Activated CD8-positive, alpha-beta memory T cell treated with anti-CD3 and anti-CD28 coated beads for 36 hours (primary cell): ENCODE results near the gene BICC1. TPM values are rescaled to one million over a fixed set of nuclear protein-coding genes. Genes with fewer than 3 reads are reported as not detected.

ENCODE experiments used
- CTCF ChIA-PET: fragments of 350-600 bp; sonication (Branson Sonifier 250); formaldehyde crosslinking; loops from one replicate; lab custom pipeline; 2021; ENCODE audit warnings: antibody characterized with exemption; lab: Charles Lee
- POLR2A ChIA-PET: fragments of 350-600 bp; sonication (Branson Sonifier 250); formaldehyde crosslinking; loops from one replicate; lab custom pipeline; 2021; ENCODE audit warnings: antibody characterized with exemption; lab: Charles Lee
- total RNA-seq, 2 experiments: library from RNA; stranded (reverse); gene quantifications; one replicate each; pipeline ENCODE4 v1.2.3, GENCODE V29; 2021

Gene BICC1
- total RNA-seq, 2 experiments from 2014 or later, result not detected

- CTCF ChIA-PET, result interaction anchor here (0.9 kb wide), 1 partner anchor 50 kb away, joined by 6 read pairs; no protein-coding TSS in a partner anchor
Observed at GRCh38 chr10:58754469-58755339, 242.0 kb downstream of the BICC1 start.

GRCh38 chr10:58755340-58755610 lies 242.6 kb downstream of the BICC1 start:
- ChIA-PET CTCF (no interaction called here), POLR2A (no interaction called here)

More at GRCh38 chr10:58754469-58755339, 242.0 kb downstream of the BICC1 start:
- POLR2A ChIA-PET, result no interaction called here

- CTCF ChIA-PET, result no interaction called here
- POLR2A ChIA-PET, result no interaction called here
Observed at GRCh38 chr10:58755677-58756076, 243.0 kb downstream of the BICC1 start.

GRCh38 chr10:58756130-58756719 lies 243.6 kb downstream of the BICC1 start:
- ChIA-PET POLR2A (no interaction called here), CTCF (no interaction called here)

- CTCF ChIA-PET, result no interaction called here
- POLR2A ChIA-PET, result no interaction called here
Observed at GRCh38 chr10:58757352-58758065, 244.8 kb downstream of the BICC1 start.

- POLR2A ChIA-PET, result no interaction called here
- CTCF ChIA-PET, result interaction anchor here (0.6 kb wide), 1 partner anchor 1226 kb away, joined by 5 read pairs; no protein-coding TSS in a partner anchor
Observed at GRCh38 chr10:58758321-58758720, 245.6 kb downstream of the BICC1 start.

GRCh38 chr10:58764087-58764747 lies 251.5 kb downstream of the BICC1 start:
- POLR2A ChIA-PET, result no interaction called here
- CTCF ChIA-PET, result no interaction called here

GRCh38 chr10:58765910-58766309 lies 253.2 kb downstream of the BICC1 start:
- ChIA-PET CTCF (no interaction called here), POLR2A (no interaction called here)

- ChIA-PET POLR2A (no interaction called here), CTCF (no interaction called here)
Observed at GRCh38 chr10:58767652-58768051, 255.0 kb downstream of the BICC1 start.

GRCh38 chr10:58771863-58772262 lies 259.2 kb downstream of the BICC1 start:
- POLR2A ChIA-PET, result no interaction called here
- CTCF ChIA-PET, result no interaction called here

- POLR2A ChIA-PET, result no interaction called here
Observed at GRCh38 chr10:58772758-58773157, 260.1 kb downstream of the BICC1 start.

GRCh38 chr10:58773341-58773740 lies 260.7 kb downstream of the BICC1 start:
- ChIA-PET POLR2A (no interaction called here), CTCF (no interaction called here)

More at GRCh38 chr10:58772758-58773157, 260.1 kb downstream of the BICC1 start:
- CTCF ChIA-PET, result no interaction called here

- POLR2A ChIA-PET, result no interaction called here
- CTCF ChIA-PET, result no interaction called here
Observed at GRCh38 chr10:58773944-58774343, 261.3 kb downstream of the BICC1 start.

- ChIA-PET POLR2A (no interaction called here), CTCF (no interaction called here)
Observed at GRCh38 chr10:58775960-58776567, 263.4 kb downstream of the BICC1 start.

- ChIA-PET POLR2A (no interaction called here), CTCF (interaction anchor here (1.1 kb wide), 1 partner anchor 8 kb away, joined by 3 read pairs; no protein-coding TSS in a partner anchor)
Observed at GRCh38 chr10:58776568-58777318, 264.1 kb downstream of the BICC1 start.

GRCh38 chr10:58778966-58779365 lies 266.3 kb downstream of the BICC1 start:
- CTCF ChIA-PET, result no interaction called here

GRCh38 chr10:58779594-58779993 lies 266.9 kb downstream of the BICC1 start:
- ChIA-PET POLR2A (no interaction called here), CTCF (no interaction called here)

More at GRCh38 chr10:58778966-58779365, 266.3 kb downstream of the BICC1 start:
- POLR2A ChIA-PET, result no interaction called here

- POLR2A ChIA-PET, result no interaction called here
- CTCF ChIA-PET, result no interaction called here
Observed at GRCh38 chr10:58780476-58780875, 267.8 kb downstream of the BICC1 start.
